Panc1 (cell line): ENCODE data around the gene OR2T27. TPM values are rescaled to one million over a fixed set of nuclear protein-coding genes. Genes with fewer than 3 reads are reported as not detected.

Experiments
- ATAC-seq: fragments of 200-7000 bp; cut with Tn5 transposase; 2 replicates; pipeline ENCODE4 v1.9.1; 2020; ENCODE audit warnings: mild to moderate bottlenecking, moderate library complexity
- BruUV-seq: library from RNA; stranded (reverse); fragments of 400-500 nt; replicated peaks from 2 replicates; lab custom pipeline; 2021; lab: Mats Ljungman, UMichigan
- CTCF ChIA-PET: fragments of 300-600 bp; sonication (Branson Sonifier 250); formaldehyde crosslinking; loops from one replicate; lab custom pipeline; 2022; ENCODE audit warnings: antibody characterized with exemption; lab: Charles Lee
- POLR2A ChIA-PET: fragments of 300-600 bp; sonication (Branson Sonifier 250); formaldehyde crosslinking; loops from one replicate; lab custom pipeline; 2022; ENCODE audit warnings: antibody characterized with exemption; lab: Charles Lee
- DNase-seq: peaks from one replicate; pipeline ENCODE4 v3.0.0-alpha.2; 2010; ENCODE audit warnings: low read depth, low spot score
- H3K27ac ChIP-seq: 2 replicates; pipeline ENCODE4 v1.5.1; 2011; ENCODE audit warnings: mild to moderate bottlenecking, low read length, inconsistent platforms
- H3K27me3 ChIP-seq: fragments of 200-500 bp; sonication (Bioruptor generic); 2 replicates; pipeline ENCODE4 v1.6.0; 2014; ENCODE audit warnings: low read length, inconsistent platforms; ENCODE audit not compliant: control insufficient read depth, insufficient read depth
- H3K36me3 ChIP-seq: fragments of 200-500 bp; sonication (Bioruptor generic); 2 replicates; pipeline ENCODE4 v1.5.1; 2014; ENCODE audit warnings: inconsistent platforms, mild to moderate bottlenecking, low read length, moderate library complexity; ENCODE audit not compliant: control insufficient read depth, insufficient read depth
- H3K4me1 ChIP-seq: 2 replicates; pipeline ENCODE4 v1.5.1; 2011; ENCODE audit warnings: inconsistent platforms, mild to moderate bottlenecking, low read length, moderate library complexity; ENCODE audit not compliant: control insufficient read depth, insufficient read depth
- H3K4me3 ChIP-seq, 2 experiments: 2 replicates each; pipeline ENCODE4 v1.5.1; 2011 to 2012; ENCODE audit warnings: low read depth in 2 of 2, low read length in 2 of 2, mild to moderate bottlenecking in 2 of 2, inconsistent platforms in 1 of 2, moderate library complexity in 1 of 2
- H3K9me3 ChIP-seq: fragments of 200-500 bp; sonication (Bioruptor generic); 2 replicates; pipeline ENCODE4 v1.5.1; 2014; ENCODE audit warnings: low read depth, mild to moderate bottlenecking, inconsistent platforms, low read length, moderate library complexity; ENCODE audit not compliant: control insufficient read depth, insufficient read depth
- CTCF ChIP-seq: fragments of 450-650 bp; IDR thresholded peaks from 2 replicates; pipeline ENCODE4 v1.5.1; 2017; ENCODE audit warnings: mild to moderate bottlenecking
- POLR2AphosphoS5 ChIP-seq: IDR thresholded peaks from 2 replicates; pipeline ENCODE4 v1.6.1; 2012; ENCODE audit warnings: mild to moderate bottlenecking, low read depth, low read length, moderate library complexity
- REST ChIP-seq, 2 experiments: IDR thresholded peaks; 2 replicates each; pipeline ENCODE4 v1.6.1; 2011 to 2012; ENCODE audit warnings: low read depth in 2 of 2, control low read depth in 1 of 2, low read length in 1 of 2, mild to moderate bottlenecking in 1 of 2, moderate library complexity in 1 of 2; ENCODE audit not compliant: insufficient read depth in 1 of 2
- SIN3A ChIP-seq: IDR thresholded peaks from 2 replicates; pipeline ENCODE4 v1.6.1; 2012; ENCODE audit warnings: low read depth, mild to moderate bottlenecking, low read length, moderate library complexity, borderline replicate concordance; ENCODE audit not compliant: insufficient read depth
- TCF7L2 ChIP-seq: IDR thresholded peaks from 2 replicates; pipeline ENCODE4 v1.6.1; 2011; ENCODE audit warnings: mild to moderate bottlenecking, low read depth, low read length, inconsistent platforms
- in situ Hi-C: cut with HindIII; loops from 2 replicates; pipeline ENCODE4 v1.10.0; 2016; ENCODE audit warnings: low sequenced_read_pairs, low pct_unique_long_range_greater_than_20kb
- intact Hi-C: fragments of 100-400 bp; cut with micrococcal nuclease; formaldehyde crosslinking; loops from one replicate; pipeline ENCODE4 v1.10.0; 2022; ENCODE audit not compliant: unreplicated experiment
- total RNA-seq: library from RNA; stranded (reverse); gene quantifications from one replicate; pipeline ENCODE4 v1.2.1, GENCODE V29; 2021; ENCODE audit not compliant: unreplicated experiment

The OR2T27 gene
- total RNA-seq, 1 experiment from 2014 or later: not detected

GRCh38 chr1:248618119-248618518, 37.2 kb downstream of the OR2T27 start:
- intact Hi-C loops (no loop called here), in situ Hi-C loops (no loop called here)
- no peaks in the 10 kb centered on the region for H3K9me3 ChIP-seq
- no peaks in the 10 kb centered on the region for H3K4me1 ChIP-seq
- no peak for ATAC-seq
- no peaks in the 10 kb centered on the region for H3K27me3 ChIP-seq
- BruUV-seq: no TSS peak
- ChIA-PET CTCF (no interaction called here), POLR2A (no interaction called here)
- no peak overlapping the region for H3K4me3 ChIP-seq
- H3K36me3 ChIP-seq: no peaks in the 10 kb centered on the region
- DNase-seq: no peak
- no peak overlapping the region for H3K27ac ChIP-seq
- TF ChIP-seq POLR2AphosphoS5: no peak
- TF ChIP-seq SIN3A: no peak
- no peak for TF ChIP-seq REST (IDR thresholded peaks at IDR 0.05; ENCODE audit: insufficient read depth in 1 of 2, low read depth in 2 of 2, low read length in 1 of 2)
- TF ChIP-seq TCF7L2: no peak
- no peak for TF ChIP-seq CTCF

- Histone ChIP-seq H3K27me3 (no peaks in the 10 kb centered on the region), H3K27ac (no peak overlapping the region), H3K36me3 (no peaks in the 10 kb centered on the region), H3K9me3 (no peaks in the 10 kb centered on the region), H3K4me1 (no peaks in the 10 kb centered on the region), H3K4me3 (no peak overlapping the region)
- DNase-seq: no peak
- no peak for TF ChIP-seq POLR2AphosphoS5
- no peak for TF ChIP-seq SIN3A
- no peak for TF ChIP-seq TCF7L2
- TF ChIP-seq CTCF: no peak
- TF ChIP-seq REST (IDR thresholded peaks at IDR 0.05; ENCODE audit: insufficient read depth in 1 of 2, low read depth in 2 of 2, low read length in 1 of 2): no peak
- BruUV-seq: no TSS peak
- intact Hi-C loops: no loop called here
- POLR2A ChIA-PET: no interaction called here
- CTCF ChIA-PET: no interaction called here
- ATAC-seq: no peak
- in situ Hi-C loops: no loop called here
These were observed 41.6 kb downstream of the OR2T27 start for GRCh38 chr1:248613742-248614141.
